A673 (cell line): ENCODE results near the gene FAXC. TPM values are rescaled to one million over a fixed set of nuclear protein-coding genes. Genes with fewer than 3 reads are reported as not detected.

Experiments
- BruUV-seq: library from RNA; stranded (reverse); fragments of 400-500 nt; replicated peaks from 2 replicates; lab custom pipeline; 2021; lab: Mats Ljungman, UMichigan
- CTCF ChIA-PET: fragments of 300-600 bp; sonication (Branson Sonifier 250); formaldehyde crosslinking; loops from one replicate; lab custom pipeline; 2022; ENCODE audit warnings: antibody characterized with exemption; lab: Charles Lee
- POLR2A ChIA-PET: fragments of 300-600 bp; sonication (Branson Sonifier 250); formaldehyde crosslinking; loops from one replicate; lab custom pipeline; 2022; ENCODE audit warnings: antibody characterized with exemption; ENCODE audit not compliant: low non-redundant PET; lab: Charles Lee
- DNase-seq: peaks from one replicate; pipeline ENCODE4 v3.0.0-alpha.2; 2015; ENCODE audit warnings: low spot score
- H3K27ac ChIP-seq: fragments of 200-600 bp; sonication (generic); 2 replicates; pipeline ENCODE4 v1.5.1; 2016; ENCODE audit warnings: mixed run types, low read depth, mild to moderate bottlenecking, mixed read lengths, antibody characterized with exemption, low read length; ENCODE audit not compliant: poor library complexity, severe bottlenecking
- H3K27me3 ChIP-seq: fragments of 200-600 bp; sonication (generic); replicated peaks from 2 replicates; pipeline ENCODE4 v1.6.1; 2017; ENCODE audit warnings: mixed run types, low read depth, mild to moderate bottlenecking, mixed read lengths, antibody characterized with exemption, low read length; ENCODE audit not compliant: insufficient read depth, poor library complexity
- H3K36me3 ChIP-seq: fragments of 200-600 bp; sonication (generic); 2 replicates; pipeline ENCODE4 v1.6.1; 2016; ENCODE audit warnings: mixed run types, mild to moderate bottlenecking, mixed read lengths, antibody characterized with exemption, low read length; ENCODE audit not compliant: insufficient read depth, poor library complexity, severe bottlenecking
- H3K4me1 ChIP-seq: fragments of 200-600 bp; sonication (generic); 2 replicates; pipeline ENCODE4 v1.6.1; 2017; ENCODE audit warnings: mixed run types, mild to moderate bottlenecking, mixed read lengths, antibody characterized with exemption, low read length; ENCODE audit not compliant: insufficient read depth, poor library complexity, severe bottlenecking
- H3K4me3 ChIP-seq: fragments of 200-600 bp; sonication (generic); 2 replicates; pipeline ENCODE4 v1.5.1; 2016; ENCODE audit warnings: low read depth, mixed run types, mild to moderate bottlenecking, mixed read lengths, low read length; ENCODE audit not compliant: poor library complexity, severe bottlenecking
- H3K9me3 ChIP-seq: fragments of 200-600 bp; sonication (generic); 2 replicates; pipeline ENCODE4 v1.6.1; 2016; ENCODE audit warnings: mixed run types, low read depth, mild to moderate bottlenecking, mixed read lengths, antibody characterized with exemption, low read length; ENCODE audit not compliant: poor library complexity, severe bottlenecking
- EZH2 ChIP-seq: fragments of 200-600 bp; sonication (generic); IDR thresholded peaks from 2 replicates; pipeline ENCODE4 v1.6.1; 2017; ENCODE audit warnings: borderline replicate concordance, low read depth, mild to moderate bottlenecking, mixed read lengths, antibody characterized with exemption, low read length; ENCODE audit not compliant: poor library complexity, severe bottlenecking
- intact Hi-C: fragments of 100-400 bp; cut with micrococcal nuclease; formaldehyde crosslinking; loops from one replicate; pipeline ENCODE4 v1.10.0; 2022; ENCODE audit not compliant: unreplicated experiment
- total RNA-seq: library from RNA; stranded (reverse); gene quantifications from 2 replicates; pipeline ENCODE4 v1.2.3, GENCODE V29; 2021
- TF ChIP-seq, protein P1 (sequence below): fragments of 300-800, 200-600 bp; sonication (generic); conservative IDR thresholded peaks from 2 replicates; pipeline ENCODE4 v1.5.1; 2017; ENCODE audit warnings: low read depth, mild to moderate bottlenecking, antibody characterized with exemption, low read length, moderate library complexity, mixed read lengths

The FAXC gene
- total RNA-seq, 1 experiment from 2014 or later = 6.2 TPM

DNA sequence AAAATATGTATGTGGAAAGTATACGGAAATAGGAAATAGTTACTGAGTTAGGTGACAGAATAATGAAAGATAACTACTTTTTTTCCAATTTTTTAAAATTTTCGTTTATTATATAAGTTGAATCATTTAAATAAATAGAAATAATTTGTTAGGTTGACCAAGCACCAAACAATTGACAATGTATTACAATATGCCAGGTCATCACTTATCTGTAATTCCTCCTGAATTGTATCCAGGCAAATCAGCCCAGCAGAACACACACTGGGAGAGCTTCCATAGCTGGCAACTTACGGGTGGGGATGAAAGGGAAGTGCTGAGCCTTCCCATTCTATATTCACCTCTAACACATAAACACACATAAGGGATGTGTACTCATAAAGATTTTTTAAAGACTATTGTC, 40.7 kb downstream of the FAXC start:
- Histone ChIP-seq H3K4me3 (no peak overlapping the region), H3K4me1 (no peaks in the 10 kb centered on the region), H3K27me3 (no peaks in the 10 kb centered on the region), H3K9me3 (no peaks in the 10 kb centered on the region), H3K27ac (no peak overlapping the region), H3K36me3 (no peaks in the 10 kb centered on the region)
- ChIA-PET CTCF (no interaction called here), POLR2A (no interaction called here)
- intact Hi-C loops = no loop called here
- BruUV-seq = no TSS peak
- TF ChIP-seq, protein P1, sequence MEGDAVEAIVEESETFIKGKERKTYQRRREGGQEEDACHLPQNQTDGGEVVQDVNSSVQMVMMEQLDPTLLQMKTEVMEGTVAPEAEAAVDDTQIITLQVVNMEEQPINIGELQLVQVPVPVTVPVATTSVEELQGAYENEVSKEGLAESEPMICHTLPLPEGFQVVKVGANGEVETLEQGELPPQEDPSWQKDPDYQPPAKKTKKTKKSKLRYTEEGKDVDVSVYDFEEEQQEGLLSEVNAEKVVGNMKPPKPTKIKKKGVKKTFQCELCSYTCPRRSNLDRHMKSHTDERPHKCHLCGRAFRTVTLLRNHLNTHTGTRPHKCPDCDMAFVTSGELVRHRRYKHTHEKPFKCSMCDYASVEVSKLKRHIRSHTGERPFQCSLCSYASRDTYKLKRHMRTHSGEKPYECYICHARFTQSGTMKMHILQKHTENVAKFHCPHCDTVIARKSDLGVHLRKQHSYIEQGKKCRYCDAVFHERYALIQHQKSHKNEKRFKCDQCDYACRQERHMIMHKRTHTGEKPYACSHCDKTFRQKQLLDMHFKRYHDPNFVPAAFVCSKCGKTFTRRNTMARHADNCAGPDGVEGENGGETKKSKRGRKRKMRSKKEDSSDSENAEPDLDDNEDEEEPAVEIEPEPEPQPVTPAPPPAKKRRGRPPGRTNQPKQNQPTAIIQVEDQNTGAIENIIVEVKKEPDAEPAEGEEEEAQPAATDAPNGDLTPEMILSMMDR = no peak
- TF ChIP-seq EZH2 = no peak
- no peak for DNase-seq

DNA sequence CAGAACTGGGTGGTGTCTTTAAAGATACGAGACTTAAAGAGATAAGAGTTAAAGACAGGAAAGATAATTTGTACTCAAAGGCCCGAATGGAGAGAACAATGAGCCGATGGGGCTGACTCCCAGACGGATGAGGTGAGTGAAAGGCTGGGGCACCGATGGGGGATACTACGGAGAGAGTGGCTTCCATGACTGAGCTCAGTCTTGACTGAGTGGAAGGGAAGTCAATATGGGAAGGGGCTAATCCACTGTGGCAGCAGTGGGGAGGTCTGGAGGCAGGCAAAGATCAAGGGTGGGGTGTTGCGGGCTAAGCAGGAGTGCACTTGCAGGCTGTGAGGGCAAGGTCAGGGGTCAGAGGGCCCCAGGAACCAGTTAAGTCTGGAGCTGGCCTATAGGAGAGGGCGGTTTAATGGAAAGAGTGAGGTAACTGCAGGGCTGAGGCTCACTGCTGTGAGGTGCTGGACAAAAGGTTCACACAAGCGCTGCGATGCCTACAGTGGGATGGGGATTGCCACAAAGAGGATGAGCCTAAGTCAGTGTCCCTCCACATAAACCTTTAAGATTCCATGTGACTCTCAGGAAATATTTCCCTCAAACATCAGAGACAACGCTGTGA, 42.1 kb downstream of the FAXC start:
- DNase-seq = no peak
- intact Hi-C loops = no loop called here
- Histone ChIP-seq H3K4me1 (no peaks in the 10 kb centered on the region), H3K36me3 (no peaks in the 10 kb centered on the region), H3K27me3 (no peaks in the 10 kb centered on the region), H3K4me3 (no peak overlapping the region), H3K27ac (no peak overlapping the region), H3K9me3 (no peaks in the 10 kb centered on the region)
- ChIA-PET CTCF (no interaction called here), POLR2A (no interaction called here)
- no TSS peak for BruUV-seq
- TF ChIP-seq, protein P1 = no peak
- no peak for TF ChIP-seq EZH2

GRCh38 chr6:99306341-99306740, 43.1 kb downstream of the FAXC start:
- Histone ChIP-seq H3K9me3 (no peaks in the 10 kb centered on the region), H3K4me3 (no peak overlapping the region), H3K27ac (no peak overlapping the region), H3K4me1 (no peaks in the 10 kb centered on the region), H3K27me3 (no peaks in the 10 kb centered on the region), H3K36me3 (no peaks in the 10 kb centered on the region)
- CTCF ChIA-PET = no interaction called here
- POLR2A ChIA-PET = no interaction called here
- intact Hi-C loops = no loop called here
- no peak for DNase-seq
- TF ChIP-seq EZH2 = no peak
- TF ChIP-seq, protein P1 = no peak
- no TSS peak for BruUV-seq
